Stimulated activated CD4-positive, alpha-beta T cell treated with anti-CD3 and anti-CD28 coated beads, Interleukin-12 subunit alpha, Interleukin-12 subunit beta, amount 100 ng/mL, for 4 hours (primary cell): Measurements from ENCODE around the gene OR6A2.
"Not testable (repeated sequence)": the region's sequence is repeated elsewhere in the genome, so short reads cannot be mapped to it uniquely, and the experiment has no call there.

ENCODE experiments used
- DNase-seq: peaks from one replicate; pipeline ENCODE4 v3.0.0-alpha.2; 2020

The OR6A2 gene

GRCh38 chr11:6799402-6799801 lies at the start of gene OR6A2:
Gene OR6A2 (minus strand): TSS chr11:6799689. CDS start chr11:6795708, 3,981 bp downstream.
- no peak for DNase-seq

DNA sequence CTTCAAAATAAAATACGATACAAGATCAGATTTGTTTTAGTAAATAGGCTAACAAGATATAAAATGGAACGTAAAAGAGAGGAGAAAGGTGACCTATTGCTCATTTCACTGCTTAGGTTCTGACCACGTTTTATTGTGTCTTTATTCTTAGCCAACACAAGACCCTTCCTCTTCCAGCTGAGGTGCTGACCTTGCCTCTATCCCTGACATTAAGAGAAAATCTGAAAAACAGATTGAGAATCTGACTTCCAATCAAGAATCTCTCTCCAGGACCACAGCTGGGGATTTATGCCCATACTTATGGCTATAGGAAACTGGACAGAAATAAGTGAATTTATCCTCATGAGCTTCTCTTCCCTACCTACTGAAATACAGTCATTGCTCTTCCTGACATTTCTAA lies 45.9 kb upstream of the OR6A2 start, which contains the start of gene OR10A5:
TSS of gene OR10A5 (plus strand) at position 301 of the 400 bp plus-strand sequence. CDS start at position 301, 0 bp downstream.
- no peak for DNase-seq

DNA sequence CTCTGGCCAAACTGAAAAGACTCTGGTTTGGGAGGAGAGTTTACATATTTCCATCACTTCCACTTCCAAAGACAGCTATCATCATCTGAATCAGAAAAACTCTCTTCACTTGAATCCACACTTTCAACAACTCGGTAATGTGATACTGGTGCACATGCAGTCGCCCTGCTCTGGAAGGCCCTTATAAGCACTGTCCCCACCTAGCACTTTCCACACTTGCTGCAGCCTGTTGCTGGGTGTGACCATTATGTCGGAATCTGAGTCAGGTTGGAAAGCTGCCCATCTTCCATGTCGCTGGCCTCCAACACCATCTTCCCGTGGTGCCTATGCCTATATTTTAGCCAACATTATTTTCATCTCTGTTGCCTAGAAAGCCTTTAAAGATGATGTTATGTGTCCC lies 44.9 kb upstream of the OR6A2 start:
- no peak for DNase-seq

DNA sequence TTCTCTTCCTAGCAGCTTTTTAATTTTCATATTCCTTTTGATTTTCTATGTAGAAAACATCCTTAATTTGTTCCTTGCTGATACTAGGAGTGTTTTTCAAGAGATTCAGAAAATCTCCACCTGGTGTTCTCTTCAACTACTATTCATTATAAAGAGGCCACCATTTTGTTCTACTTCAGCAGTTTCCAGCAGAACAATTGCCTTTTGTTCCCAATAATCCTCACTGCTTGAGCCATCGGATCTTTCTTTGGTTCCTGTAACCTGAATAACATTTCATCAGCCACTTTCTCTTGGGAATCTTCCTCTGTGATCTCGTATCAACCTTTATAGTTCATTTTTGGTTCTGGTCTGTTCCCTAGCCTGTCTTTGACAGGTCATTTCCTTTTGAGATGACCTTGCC lies 44.2 kb upstream of the OR6A2 start:
- no peak for DNase-seq

GRCh38 chr11:6841694-6842093 lies 42.2 kb upstream of the OR6A2 start:
- no peak for DNase-seq

DNA sequence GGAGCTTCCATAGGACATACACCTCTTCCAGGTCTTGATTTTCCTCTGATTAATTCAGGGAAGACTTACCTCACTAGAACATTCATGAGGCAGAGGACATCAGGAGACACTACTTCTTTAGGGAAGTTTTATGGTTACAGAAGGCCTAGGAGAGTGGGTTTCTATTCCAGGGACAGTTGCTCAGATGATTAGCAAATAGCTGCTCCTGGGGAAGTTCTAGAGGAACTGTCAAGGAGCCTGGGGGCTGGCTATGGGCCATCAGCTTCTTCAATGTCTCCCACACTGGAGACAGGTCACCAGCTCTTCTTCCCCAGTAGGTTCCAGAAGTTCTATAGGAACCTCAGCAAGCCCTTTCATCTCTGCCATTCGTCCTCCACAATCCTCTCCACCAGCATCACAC lies 34.5 kb upstream of the OR6A2 start:
- no peak for DNase-seq

DNA sequence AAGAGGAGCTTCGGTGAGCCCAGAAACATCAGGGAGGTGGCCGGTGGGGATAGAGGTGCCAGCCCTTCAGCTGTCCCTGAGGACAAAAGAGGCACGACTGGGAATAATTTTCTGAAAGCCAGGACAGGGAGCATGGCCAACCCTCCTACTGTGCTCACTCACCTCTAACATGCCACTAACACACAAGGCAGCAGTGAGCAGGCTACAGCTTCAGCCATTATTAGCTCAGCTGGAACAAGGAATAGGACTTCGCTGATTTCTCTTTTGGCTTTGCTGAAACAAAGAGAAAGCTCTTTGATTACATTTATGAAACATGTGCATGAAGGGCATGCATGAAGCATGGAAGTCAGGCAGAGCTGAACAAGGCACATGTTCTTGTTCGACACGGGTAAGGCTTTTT lies 33.9 kb upstream of the OR6A2 start:
- DNase-seq: no peak

DNA sequence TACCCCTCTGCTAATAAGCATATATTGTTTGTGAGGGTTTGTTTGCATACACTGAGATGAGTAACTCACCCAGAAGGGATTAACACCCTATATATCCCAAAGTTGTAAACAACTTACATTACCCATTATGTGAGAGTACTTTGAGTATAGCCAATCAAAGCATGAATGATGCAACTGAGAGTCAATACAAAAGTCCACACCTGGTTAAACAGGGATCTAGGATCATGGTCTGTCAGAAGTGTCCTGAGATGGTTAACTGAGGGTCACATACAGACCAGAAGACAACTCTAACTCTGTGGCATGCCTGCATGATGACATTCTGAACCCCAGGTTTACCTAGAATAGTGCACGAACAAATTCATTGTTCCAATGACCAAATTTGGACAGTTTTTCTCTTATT lies 28.6 kb upstream of the OR6A2 start:
- no peak for DNase-seq

DNA sequence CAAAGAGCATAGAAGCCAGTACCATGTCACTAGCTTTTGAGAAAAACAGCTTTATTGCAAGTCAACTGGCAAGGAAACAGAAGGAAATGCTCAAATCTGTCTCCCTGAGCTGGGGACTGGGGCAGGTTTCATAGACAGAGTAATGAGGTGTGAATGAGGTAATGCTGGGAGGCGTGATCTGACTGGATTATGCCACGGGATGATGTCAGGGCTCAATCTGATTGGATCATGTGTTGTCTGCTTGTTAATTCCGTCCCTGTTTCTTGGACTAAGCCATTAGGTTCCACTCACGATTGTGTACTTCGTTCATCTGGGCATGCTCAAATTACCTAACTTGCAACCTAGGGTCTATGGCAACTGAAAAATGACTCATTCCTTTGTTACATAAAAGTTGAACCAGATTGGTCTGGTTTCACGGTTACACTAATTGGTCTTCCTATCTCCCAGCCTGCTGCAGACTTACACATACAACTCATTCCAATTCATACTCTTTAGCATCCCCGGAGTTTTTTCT lies 25.8 kb upstream of the OR6A2 start:
- no peak for DNase-seq

DNA sequence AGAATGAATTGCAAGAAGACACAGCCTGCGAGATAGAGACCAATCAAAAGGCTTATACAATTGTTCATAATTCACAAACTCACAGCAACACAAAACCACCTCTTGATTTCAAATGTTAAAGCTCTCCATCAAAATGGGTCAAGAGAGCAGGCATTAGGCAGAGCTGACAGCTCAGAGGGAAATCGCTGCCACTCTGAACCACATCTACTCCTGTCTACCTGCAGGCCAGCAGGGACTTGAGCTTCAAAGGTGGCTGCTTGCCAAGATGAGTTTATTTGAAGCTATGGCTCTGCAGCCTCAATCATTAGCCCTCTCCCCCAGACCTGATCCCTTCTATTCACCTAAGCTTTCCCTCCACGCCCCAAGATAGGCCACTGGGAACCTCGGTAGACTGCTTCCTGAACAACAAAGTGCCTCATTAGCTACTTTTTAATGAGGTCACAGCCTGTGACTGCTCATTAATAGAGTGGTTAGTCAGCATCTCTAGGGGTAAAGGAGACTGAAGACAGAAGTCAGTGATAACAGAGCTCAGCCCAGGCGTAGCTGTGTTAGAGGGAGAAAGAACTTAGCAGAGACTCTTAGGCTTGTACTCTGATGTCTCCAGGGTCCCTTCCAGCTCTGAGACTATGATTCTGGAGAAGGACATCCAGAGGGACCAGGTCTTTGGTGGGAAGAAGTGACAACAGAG lies 24.8 kb upstream of the OR6A2 start:
- no peak for DNase-seq

DNA sequence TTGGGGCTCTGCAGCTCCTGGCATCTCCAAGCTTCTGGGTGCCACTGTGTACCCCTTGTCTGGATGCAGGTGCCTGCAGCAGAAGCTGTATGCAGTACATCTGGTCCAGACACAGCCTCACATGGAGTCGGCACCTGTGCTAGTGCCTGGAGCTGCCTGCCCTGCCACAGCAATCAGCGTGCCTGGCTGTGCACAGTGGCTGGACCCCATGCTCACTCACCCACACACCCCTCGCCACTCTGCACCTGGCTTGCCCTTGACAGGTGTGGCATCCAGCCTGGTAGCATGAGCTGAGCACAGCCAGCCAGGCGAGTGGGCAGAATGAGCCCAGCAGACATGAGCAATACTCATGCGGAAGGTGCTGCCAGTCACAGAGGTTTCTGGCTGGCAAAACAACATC lies 19.5 kb upstream of the OR6A2 start:
- no peak for DNase-seq

DNA sequence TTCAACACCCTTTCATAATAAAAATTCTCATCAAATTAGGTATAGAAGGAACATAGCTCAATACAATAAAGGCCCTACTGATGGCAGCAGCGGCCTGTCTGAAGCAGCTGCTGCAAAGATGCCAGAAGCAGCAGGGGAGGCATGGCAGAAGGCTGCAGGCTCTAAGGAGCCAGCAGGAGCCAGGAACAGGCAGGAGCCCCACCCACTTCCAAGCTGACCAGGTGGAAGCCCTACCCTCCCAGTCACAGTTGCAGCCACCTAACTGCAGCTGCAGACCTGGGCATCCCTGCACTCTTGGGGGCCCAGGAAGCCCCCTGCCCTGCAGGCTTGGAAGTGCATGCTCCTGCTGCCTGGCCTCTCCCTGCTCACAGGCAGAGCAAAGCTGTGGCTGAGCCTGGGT lies 18.2 kb upstream of the OR6A2 start:
- no peak for DNase-seq

GRCh38 chr11:6813656-6814055 lies 14.2 kb upstream of the OR6A2 start:
- DNase-seq: no peak

GRCh38 chr11:6812390-6813005 lies 13.0 kb upstream of the OR6A2 start:
- peak; percentile 4 for DNase-seq

- DNase-seq: not testable (repeated sequence)
Measured at GRCh38 chr11:6801075-6801474, 1.6 kb upstream of the OR6A2 start.

DNA sequence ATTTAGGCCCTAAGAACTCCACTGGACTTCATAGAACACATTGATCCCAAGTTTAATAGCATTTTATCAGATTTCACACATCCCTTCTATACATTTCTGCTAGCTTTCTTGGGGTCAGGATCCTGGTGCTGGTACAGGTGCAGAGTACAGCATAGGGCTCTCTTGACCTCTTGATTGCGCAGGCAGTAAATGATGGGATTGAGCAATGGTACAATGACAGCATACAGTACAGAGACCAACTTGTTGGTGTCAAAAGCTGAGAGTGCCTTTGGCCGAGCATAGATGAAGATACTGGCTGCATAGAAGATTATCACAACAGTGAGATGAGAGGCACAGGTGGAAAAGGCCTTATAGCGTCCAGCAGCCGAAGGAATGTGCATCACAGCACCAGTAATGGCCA lies 4.8 kb downstream of the OR6A2 start:
- DNase-seq: no peak

DNA sequence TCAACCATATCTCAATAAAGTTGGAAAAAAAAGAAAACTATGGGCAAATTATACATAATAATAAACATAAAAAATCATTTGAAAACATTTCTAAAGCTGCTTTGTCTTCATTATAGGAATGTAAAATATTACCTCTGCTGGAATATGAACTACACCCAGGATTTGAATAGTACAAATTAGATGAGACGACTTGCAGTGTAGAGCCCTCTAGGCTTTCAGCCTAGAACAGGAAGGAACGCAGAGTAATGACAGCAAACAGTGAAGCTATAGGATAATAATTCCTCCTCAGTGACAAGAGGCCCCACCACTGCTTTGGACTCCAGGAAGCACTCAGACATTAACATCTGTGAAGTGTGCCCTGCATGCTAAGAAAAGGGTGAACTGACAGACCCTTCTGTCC lies 8.9 kb downstream of the OR6A2 start:
- no peak for DNase-seq

- no peak for DNase-seq
Measured at GRCh38 chr11:6782720-6783119, 16.8 kb downstream of the OR6A2 start, which contains the start of gene OR2AG1. Gene OR2AG1 (plus strand): TSS chr11:6783020. CDS start chr11:6785038, 2,018 bp downstream.

GRCh38 chr11:6780829-6781228 lies 18.7 kb downstream of the OR6A2 start:
- no peak for DNase-seq

DNA sequence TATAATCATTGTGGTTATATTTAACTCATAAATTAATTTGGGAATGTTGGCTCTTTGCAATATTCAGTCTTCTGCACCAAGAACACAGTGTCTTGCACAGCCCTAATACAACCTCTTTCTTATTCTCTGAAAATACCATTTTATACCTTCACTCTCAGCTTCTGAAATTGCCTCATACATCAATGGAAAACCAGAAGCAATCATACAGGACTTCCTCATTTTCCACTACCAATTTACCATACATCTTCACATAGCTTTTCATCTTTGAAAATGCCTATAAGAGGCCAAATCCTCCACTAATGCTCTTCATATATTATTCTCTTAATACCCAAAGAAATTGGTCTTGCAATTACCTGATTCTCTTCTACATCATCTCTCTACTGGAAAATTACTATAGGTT lies 21.0 kb downstream of the OR6A2 start:
- no peak for DNase-seq

GRCh38 chr11:6771926-6772893 lies 27.3 kb downstream of the OR6A2 start, which contains the start of gene OR2AG2:
Gene OR2AG2 (minus strand): TSS chr11:6771976. CDS start chr11:6768957, 3,019 bp downstream.
- no peak for DNase-seq

DNA sequence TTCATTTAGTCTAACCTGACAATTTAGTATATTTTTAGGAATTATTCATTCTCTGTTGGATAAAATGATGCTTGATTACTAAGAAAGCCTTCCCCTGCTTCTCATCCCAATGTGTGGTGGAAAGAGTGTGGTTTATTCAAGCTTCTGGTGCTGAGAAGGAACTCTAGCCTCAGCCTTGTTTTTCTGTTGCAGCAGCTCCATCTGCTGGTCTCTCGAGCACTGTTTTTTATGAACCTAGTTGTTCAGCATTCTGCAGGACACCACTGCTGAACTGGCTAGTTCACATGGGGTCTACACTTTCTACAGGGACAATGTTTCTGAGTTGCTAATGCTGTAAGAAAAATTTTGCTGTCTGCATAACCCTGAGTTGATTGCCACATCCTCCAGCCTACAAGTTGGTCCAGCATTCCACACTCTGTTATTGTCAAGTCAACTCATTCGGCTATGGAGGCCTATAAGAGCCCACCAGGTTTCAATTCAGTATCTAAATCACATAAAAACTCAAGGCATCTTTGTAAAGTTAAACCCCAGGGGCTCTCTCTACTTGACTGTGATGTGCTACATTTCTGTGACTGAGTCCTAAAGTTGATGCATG lies 42.0 kb downstream of the OR6A2 start:
- DNase-seq: peak; percentile 47

GRCh38 chr11:6755953-6756347 lies 43.5 kb downstream of the OR6A2 start:
- no peak for DNase-seq
